Keratinocyte (primary cell): ENCODE results near the gene APPL2. TPM values are rescaled to one million over a fixed set of nuclear protein-coding genes. Genes with fewer than 3 reads are reported as not detected.

Source experiments
- DNase-seq: peaks from one replicate; pipeline ENCODE4 v3.0.0-alpha.2; 2011; ENCODE audit warnings: low read depth, missing footprints, low spot score
- FAIRE-seq: peaks from 2 replicates; lab custom pipeline; 2011; peaks lifted over from hg19 to GRCh38; lab: Jason Lieb, UNC
- H2AFZ ChIP-seq: 2 replicates; pipeline ENCODE4 v1.6.0; 2012; ENCODE audit warnings: low read length, control low read depth, inconsistent platforms; ENCODE audit not compliant: control insufficient read depth
- H3K27ac ChIP-seq: 2 replicates; pipeline ENCODE4 v1.5.1; 2011; ENCODE audit warnings: low read length; ENCODE audit not compliant: control insufficient read depth, insufficient read depth
- H3K27me3 ChIP-seq: 3 replicates; pipeline ENCODE4 v1.6.0; 2011; ENCODE audit warnings: low read length; ENCODE audit not compliant: control insufficient read depth, insufficient read depth; ENCODE audit errors: extremely low read depth
- H3K36me3 ChIP-seq, 2 experiments: 2 replicates in 1 of 2; 3 replicates in 1 of 2; pipeline ENCODE4 v1.5.1; 2011; ENCODE audit warnings: low read length in 2 of 2, mild to moderate bottlenecking in 1 of 2; ENCODE audit not compliant: control insufficient read depth in 2 of 2, insufficient read depth in 2 of 2; ENCODE audit errors: extremely low read depth in 1 of 2
- H3K4me1 ChIP-seq: 3 replicates; pipeline ENCODE4 v1.5.1; 2011; ENCODE audit warnings: low read length; ENCODE audit not compliant: control insufficient read depth, insufficient read depth; ENCODE audit errors: extremely low read depth
- H3K4me2 ChIP-seq: 3 replicates; pipeline ENCODE4 v1.6.0; 2011; ENCODE audit warnings: low read depth, low read length; ENCODE audit not compliant: control insufficient read depth, insufficient read depth; ENCODE audit errors: extremely low read depth
- H3K4me3 ChIP-seq, 3 experiments: fragments of 200-600 bp in 1 of 3; sonication (generic) in 1 of 3; 2 replicates in 2 of 3; 3 replicates in 1 of 3; pipeline ENCODE4 v1.5.1; 2011 to 2016; ENCODE audit warnings: low read length in 3 of 3, mild to moderate bottlenecking in 3 of 3, control low read depth in 2 of 3, inconsistent platforms in 1 of 3, low read depth in 1 of 3, mixed read lengths in 1 of 3, mixed run types in 1 of 3, moderate library complexity in 1 of 3; ENCODE audit not compliant: control insufficient read depth in 2 of 3, insufficient read depth in 2 of 3; ENCODE audit errors: extremely low read depth in 1 of 3
- H3K79me2 ChIP-seq: 2 replicates; pipeline ENCODE4 v1.6.0; 2012; ENCODE audit warnings: low read length; ENCODE audit not compliant: control insufficient read depth, insufficient read depth
- H3K9ac ChIP-seq: 3 replicates; pipeline ENCODE4 v1.6.0; 2011; ENCODE audit warnings: low read length; ENCODE audit not compliant: control insufficient read depth, insufficient read depth; ENCODE audit errors: extremely low read depth
- H3K9me1 ChIP-seq: 3 replicates; pipeline ENCODE4 v1.6.0; 2011; ENCODE audit warnings: low read length; ENCODE audit not compliant: control insufficient read depth, insufficient read depth; ENCODE audit errors: extremely low read depth
- H3K9me3 ChIP-seq: 2 replicates; pipeline ENCODE4 v1.5.1; 2012; ENCODE audit warnings: low read depth, low read length; ENCODE audit not compliant: control insufficient read depth
- H4K20me1 ChIP-seq: 3 replicates; pipeline ENCODE4 v1.6.0; 2011; ENCODE audit warnings: low read length; ENCODE audit not compliant: control insufficient read depth, insufficient read depth; ENCODE audit errors: extremely low read depth
- CTCF ChIP-seq, 3 experiments: IDR thresholded peaks in 1 of 3; conservative IDR thresholded peaks in 1 of 3; optimal IDR thresholded peaks in 1 of 3; 2 replicates in 2 of 3; 3 replicates in 1 of 3; pipeline versions ENCODE3 to v1.5.1; 2011; ENCODE audit warnings: low read length in 3 of 3, mild to moderate bottlenecking in 3 of 3, moderate library complexity in 2 of 3, control low read depth in 1 of 3, inconsistent platforms in 1 of 3; ENCODE audit not compliant: insufficient read depth in 2 of 3; ENCODE audit errors: extremely low read depth in 1 of 3
- EZH2 ChIP-seq: IDR thresholded peaks from one replicate; pipeline ENCODE4 v1.6.1; 2012; ENCODE audit warnings: inconsistent platforms, mild to moderate bottlenecking, low read length, moderate library complexity
- dilution Hi-C: fragments of 300-500 bp; cut with MboI; formaldehyde crosslinking; loops from one replicate; pipeline ENCODE4 v1.7.0; 2020; ENCODE audit warnings: low sequenced_read_pairs; ENCODE audit not compliant: extremely low pct_ligation_motif_present
- polyA plus RNA-seq, 5 experiments: library from polyadenylated mRNA; depleted of rRNA in 3 of 5; stranded (reverse) in 3 of 5; stranded (forward) in 1 of 5; unstranded in 1 of 5; fragments of >200 nt; gene quantifications; 1 replicate in 1 of 5; 2 replicates in 3 of 5; 3 replicates in 1 of 5; pipeline versions ENCODE4 v1.2.1 to v1.2.3, GENCODE V29; 2011 to 2012; ENCODE audit warnings: missing spikeins in 2 of 5, low read depth in 1 of 5, low replicate concordance in 1 of 5

The APPL2 gene
- polyA plus RNA-seq, 1 donor (not counting 4 experiments of a cell fraction or from before 2014, with no cell fraction given), result 26.1 TPM

- no peaks in the 10 kb centered on the region for H4K20me1 ChIP-seq
- peaks cover 22 to 23% of the 10 kb centered on the region in 2 experiments for H3K36me3 ChIP-seq
- FAIRE-seq (no peak), DNase-seq (no peak)
- dilution Hi-C loops, result no loop called here
- no peak overlapping the region for H3K27ac ChIP-seq
- no peak overlapping the region for H3K9ac ChIP-seq
- no peak overlapping the region for H3K4me2 ChIP-seq
- H3K9me1 ChIP-seq, result no peaks in the 10 kb centered on the region
- no peak overlapping the region for H2AFZ ChIP-seq
- no peaks in the 10 kb centered on the region for H3K9me3 ChIP-seq
- TF ChIP-seq CTCF (optimal IDR thresholded peaks at IDR 0.05 in 1 of 3, IDR thresholded peaks at IDR 0.05 in 1 of 3, conservative IDR thresholded peaks at IDR 0.05 in 1 of 3; ENCODE audit: extremely low read depth in 1 of 3, insufficient read depth in 2 of 3, low read length in 3 of 3) (no peak), EZH2 (no peak)
- no peaks in the 10 kb centered on the region for H3K4me1 ChIP-seq
- no peak overlapping the region for H3K4me3 ChIP-seq
- no peaks in the 10 kb centered on the region for H3K79me2 ChIP-seq
- H3K27me3 ChIP-seq, result no peaks in the 10 kb centered on the region
These were observed 37.0 kb downstream of the APPL2 start for GRCh38 chr12:105198961-105199360.

- Histone ChIP-seq H3K79me2 (no peaks in the 10 kb centered on the region), H4K20me1 (no peaks in the 10 kb centered on the region), H3K9me1 (no peaks in the 10 kb centered on the region), H3K4me3 (no peak overlapping the region), H3K36me3 (peaks cover 19 to 25% of the 10 kb centered on the region in 2 experiments), H3K27ac (no peak overlapping the region), H3K4me1 (no peaks in the 10 kb centered on the region), H3K9ac (no peak overlapping the region), H3K9me3 (no peaks in the 10 kb centered on the region), H3K27me3 (no peaks in the 10 kb centered on the region), H3K4me2 (no peak overlapping the region), H2AFZ (no peak overlapping the region)
- no peak for DNase-seq
- FAIRE-seq, result no peak
- dilution Hi-C loops, result no loop called here
- TF ChIP-seq EZH2 (no peak), CTCF (optimal IDR thresholded peaks at IDR 0.05 in 1 of 3, IDR thresholded peaks at IDR 0.05 in 1 of 3, conservative IDR thresholded peaks at IDR 0.05 in 1 of 3; ENCODE audit: extremely low read depth in 1 of 3, insufficient read depth in 2 of 3, low read length in 3 of 3) (no peak)
These were observed 39.9 kb downstream of the APPL2 start for GRCh38 chr12:105196090-105196489.
